ENCODE measurements around the gene SIPA1L3. TPM values are rescaled to one million over a fixed set of nuclear protein-coding genes. Genes with fewer than 3 reads are reported as not detected.

SIPA1L3 gene
- total RNA-seq, 2 experiments from 2014 or later: 15.5 to 17.7 TPM

GRCh38 chr19:38134540-38135149 lies 227.6 kb downstream of the SIPA1L3 start:
- peak in 6 of 14 experiments; percentile 12 to 58 (median 35) for DNase-seq
- H3K36me3 Mint-ChIP-seq (ENCODE audit: low read depth): peaks cover 23% of the 10 kb centered on the region
- Histone ChIP-seq H3K4me3 (ENCODE audit: low read length) (no peak overlapping the region), H3K9me3 (ENCODE audit: control insufficient read depth in 1 of 2, insufficient read depth in 1 of 2, low read length in 2 of 2) (no peaks in the 10 kb centered on the region), H3K36me3 (ENCODE audit: insufficient read depth, low read length) (no peaks in the 10 kb centered on the region), H3K27me3 (ENCODE audit: control insufficient read depth in 1 of 2, insufficient read depth in 2 of 2, low read length in 2 of 2) (no peaks in the 10 kb centered on the region), H3K27ac (ENCODE audit: low read depth in 1 of 2, low read length in 2 of 2) (no peak overlapping the region), H3K4me1 (ENCODE audit: insufficient read depth, low read length) (no peaks in the 10 kb centered on the region)
- no peaks in the 10 kb centered on the region for H3K9me3 Mint-ChIP-seq
- CTCF ChIA-PET: interaction anchor here (0.6 kb wide), 1 partner anchor 546 kb away, joined by 3 read pairs; no protein-coding TSS in a partner anchor
- no peaks in the 10 kb centered on the region for H3K27me3 Mint-ChIP-seq
- no peaks in the 10 kb centered on the region for H3K4me1 Mint-ChIP-seq (ENCODE audit: low read depth)
- ATAC-seq (ENCODE audit: poor library complexity): no peak
- H3K27ac Mint-ChIP-seq: no peak overlapping the region
- POLR2A ChIA-PET: no interaction called here
- no peak for TF ChIP-seq CTCF (IDR thresholded peaks at IDR 0.05)
- H3K4me3 Mint-ChIP-seq: no peak overlapping the region
- intact Hi-C loops (cut with DNase I, micrococcal nuclease): no loop called here

GRCh38 chr19:38135150-38135998 lies 228.4 kb downstream of the SIPA1L3 start:
- Mint-ChIP-seq H3K36me3 (ENCODE audit: low read depth) (peaks cover 23% of the 10 kb centered on the region), H3K9me3 (no peaks in the 10 kb centered on the region), H3K4me3 (no peak overlapping the region), H3K27ac (no peak overlapping the region), H3K27me3 (no peaks in the 10 kb centered on the region), H3K4me1 (ENCODE audit: low read depth) (no peaks in the 10 kb centered on the region)
- Histone ChIP-seq H3K4me1 (ENCODE audit: insufficient read depth, low read length) (no peaks in the 10 kb centered on the region), H3K27ac (ENCODE audit: low read depth in 1 of 2, low read length in 2 of 2) (no peak overlapping the region), H3K9me3 (ENCODE audit: control insufficient read depth in 1 of 2, insufficient read depth in 1 of 2, low read length in 2 of 2) (no peaks in the 10 kb centered on the region), H3K4me3 (ENCODE audit: low read length) (no peak overlapping the region), H3K36me3 (ENCODE audit: insufficient read depth, low read length) (no peaks in the 10 kb centered on the region), H3K27me3 (ENCODE audit: control insufficient read depth in 1 of 2, insufficient read depth in 2 of 2, low read length in 2 of 2) (no peaks in the 10 kb centered on the region)
- DNase-seq: no peak
- CTCF ChIA-PET: interaction anchor here (0.6 kb wide), 1 partner anchor 545 kb away, joined by 3 read pairs; no protein-coding TSS in a partner anchor
- ATAC-seq (ENCODE audit: poor library complexity): no peak
- no peak for TF ChIP-seq CTCF (IDR thresholded peaks at IDR 0.05)
- POLR2A ChIA-PET: no interaction called here
- intact Hi-C loops (cut with DNase I, micrococcal nuclease): no loop called here

- Mint-ChIP-seq H3K27ac (no peak overlapping the region), H3K9me3 (no peaks in the 10 kb centered on the region), H3K36me3 (ENCODE audit: low read depth) (peaks cover 19% of the 10 kb centered on the region), H3K27me3 (no peaks in the 10 kb centered on the region), H3K4me3 (no peak overlapping the region), H3K4me1 (ENCODE audit: low read depth) (no peaks in the 10 kb centered on the region)
- no peak for ATAC-seq (ENCODE audit: poor library complexity)
- Histone ChIP-seq H3K36me3 (ENCODE audit: insufficient read depth, low read length) (no peaks in the 10 kb centered on the region), H3K4me3 (ENCODE audit: low read length) (no peak overlapping the region), H3K27me3 (ENCODE audit: control insufficient read depth in 1 of 2, insufficient read depth in 2 of 2, low read length in 2 of 2) (no peaks in the 10 kb centered on the region), H3K9me3 (ENCODE audit: control insufficient read depth in 1 of 2, insufficient read depth in 1 of 2, low read length in 2 of 2) (no peaks in the 10 kb centered on the region), H3K4me1 (ENCODE audit: insufficient read depth, low read length) (no peaks in the 10 kb centered on the region), H3K27ac (ENCODE audit: low read depth in 1 of 2, low read length in 2 of 2) (no peak overlapping the region)
- no peak for TF ChIP-seq CTCF (IDR thresholded peaks at IDR 0.05)
- CTCF ChIA-PET: no interaction called here
- POLR2A ChIA-PET: no interaction called here
- no peak for DNase-seq
- intact Hi-C loops (cut with DNase I, micrococcal nuclease): no loop called here
Observed at GRCh38 chr19:38139122-38139521, 232.1 kb downstream of the SIPA1L3 start.
